Measurements from ENCODE around the gene SHPK.
"Not testable (repeated sequence)": the region's sequence is repeated elsewhere in the genome, so short reads cannot be mapped to it uniquely, and the experiment has no call there.

SHPK gene

GRCh38 chr17:3590768-3591167, 45.3 kb downstream of the SHPK start:
- in situ Hi-C loops (cut with MboI; ENCODE audit: low sequenced_read_pairs): no loop called here

DNA sequence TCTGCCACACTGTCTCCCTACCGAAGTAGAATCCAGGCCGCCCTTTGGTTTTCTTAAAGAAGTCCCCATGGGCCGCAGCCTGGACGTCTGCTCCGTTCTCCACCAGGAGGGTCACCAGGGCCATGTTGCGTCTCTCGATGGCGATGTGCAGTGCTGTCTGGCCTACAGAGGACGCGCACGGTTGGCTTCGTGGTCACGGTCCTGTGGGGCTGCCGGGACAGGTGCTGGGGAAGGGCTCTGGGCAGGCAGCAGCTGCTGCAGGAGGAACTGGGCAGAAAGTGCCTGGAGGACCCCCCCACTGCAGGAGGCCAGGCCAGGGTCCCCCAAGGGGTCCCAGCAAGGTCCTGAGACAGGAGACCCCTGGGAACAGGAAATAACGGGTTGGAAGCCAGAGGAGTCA, 45.8 kb downstream of the SHPK start:
- in situ Hi-C loops (cut with MboI; ENCODE audit: low sequenced_read_pairs): no loop called here

DNA sequence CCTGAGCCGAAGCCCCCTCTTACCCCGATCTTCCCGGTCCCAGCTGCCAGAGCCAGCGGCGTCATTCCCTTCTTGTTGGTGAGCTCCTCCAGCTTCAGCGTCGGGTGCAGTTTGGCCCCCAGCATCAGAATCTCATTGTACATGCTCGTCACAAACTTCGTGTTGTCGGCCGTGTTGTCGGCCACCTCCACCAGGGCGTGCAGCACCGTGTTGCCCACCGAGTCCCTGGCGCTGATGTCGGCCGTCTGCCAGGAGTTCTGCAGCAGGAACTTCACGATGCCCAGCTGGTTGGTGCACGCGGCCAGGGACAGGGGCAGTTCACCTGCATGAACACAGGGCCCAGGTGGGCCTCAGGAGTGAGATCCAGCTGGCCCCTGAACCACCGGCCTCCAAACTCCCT, 46.3 kb downstream of the SHPK start:
- in situ Hi-C loops (cut with MboI; ENCODE audit: low sequenced_read_pairs): no loop called here

DNA sequence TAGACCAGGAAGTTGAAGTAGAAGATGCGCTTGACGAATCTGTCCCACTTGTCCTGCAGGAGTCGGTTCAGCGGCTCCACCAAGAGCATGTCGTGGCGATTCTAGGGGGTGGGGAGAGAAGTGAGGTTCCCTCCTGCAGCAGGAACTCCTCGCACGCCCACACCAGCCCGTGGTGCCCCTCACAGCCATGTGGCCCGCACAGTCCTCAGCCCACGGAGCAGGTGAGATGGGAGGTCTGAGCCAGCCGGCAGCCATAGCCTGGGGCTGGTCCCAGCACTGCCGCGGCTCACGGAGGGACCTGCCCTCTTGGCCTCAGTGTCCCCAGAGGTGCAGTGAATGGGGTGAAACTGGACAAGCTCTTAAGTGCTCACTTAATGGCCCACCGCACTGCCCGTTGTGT, 50.2 kb downstream of the SHPK start:
- in situ Hi-C loops (cut with MboI; ENCODE audit: low sequenced_read_pairs): no loop called here

DNA sequence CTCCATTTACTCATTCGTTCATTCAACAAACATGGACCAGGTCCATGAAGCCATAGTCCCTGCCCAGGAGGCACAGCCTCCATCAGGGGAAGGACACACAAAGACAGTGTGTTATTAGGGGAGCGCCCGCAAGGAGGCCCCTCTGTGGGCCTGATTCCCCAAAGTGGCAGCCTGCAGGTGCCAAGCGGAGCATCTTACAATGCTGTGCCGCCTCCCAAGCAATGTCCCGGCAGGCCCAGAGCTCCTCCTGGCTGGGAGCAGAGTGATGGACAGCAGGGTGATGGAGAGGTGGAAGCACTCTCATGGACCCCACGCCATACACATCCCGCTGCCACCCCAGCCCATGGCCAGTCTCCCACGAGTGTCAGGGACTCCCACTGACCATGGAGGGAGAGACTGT, 52.6 kb downstream of the SHPK start:
- in situ Hi-C loops (cut with MboI; ENCODE audit: low sequenced_read_pairs): no loop called here

DNA sequence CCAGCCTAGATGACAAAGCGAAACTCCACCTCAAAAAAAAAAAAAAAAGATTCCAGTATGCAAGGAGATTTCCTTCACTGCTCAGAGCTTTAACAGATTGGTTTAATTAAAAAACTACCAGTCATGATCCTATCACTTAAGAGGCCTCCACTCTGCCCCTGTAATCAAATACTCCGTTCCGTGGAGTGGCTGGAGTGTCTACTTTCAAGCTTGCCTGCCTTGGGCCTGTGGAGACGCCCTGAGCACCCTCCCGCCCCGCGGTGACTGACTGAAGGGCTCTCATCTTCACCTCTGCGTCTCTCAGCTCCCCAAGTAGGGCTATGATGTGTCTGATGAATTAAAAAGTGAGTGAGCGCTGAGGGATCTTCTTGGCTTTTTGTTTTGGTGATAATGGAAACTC, 53.1 kb downstream of the SHPK start:
- in situ Hi-C loops (cut with MboI; ENCODE audit: low sequenced_read_pairs): no loop called here

- in situ Hi-C loops (cut with MboI; ENCODE audit: low sequenced_read_pairs): not testable (repeated sequence)
These were observed 57.4 kb downstream of the SHPK start for GRCh38 chr17:3578667-3579066.

DNA sequence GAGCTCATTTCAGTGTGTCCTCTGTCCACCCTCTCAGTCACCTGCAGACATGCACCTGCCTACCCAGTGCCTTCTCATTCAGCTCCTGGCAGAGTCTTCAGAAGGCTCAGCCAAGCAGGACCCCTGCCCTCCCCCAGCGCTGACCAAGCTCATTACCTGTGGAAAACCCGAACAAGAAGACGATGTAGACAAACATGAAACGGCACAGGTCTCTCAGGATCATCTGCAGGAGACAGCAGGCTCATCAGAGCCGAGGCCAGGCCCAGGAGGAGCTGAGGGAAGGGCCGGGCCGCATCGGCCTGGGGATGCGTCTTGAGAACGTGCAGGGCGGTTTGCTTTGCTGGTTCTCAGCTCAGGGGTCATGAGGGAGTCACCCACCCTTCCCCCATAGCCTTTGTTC, 59.1 kb downstream of the SHPK start:
- in situ Hi-C loops (cut with MboI; ENCODE audit: low sequenced_read_pairs): no loop called here

GRCh38 chr17:3575511-3575910, 60.5 kb downstream of the SHPK start:
- in situ Hi-C loops (cut with MboI; ENCODE audit: low sequenced_read_pairs): no loop called here

DNA sequence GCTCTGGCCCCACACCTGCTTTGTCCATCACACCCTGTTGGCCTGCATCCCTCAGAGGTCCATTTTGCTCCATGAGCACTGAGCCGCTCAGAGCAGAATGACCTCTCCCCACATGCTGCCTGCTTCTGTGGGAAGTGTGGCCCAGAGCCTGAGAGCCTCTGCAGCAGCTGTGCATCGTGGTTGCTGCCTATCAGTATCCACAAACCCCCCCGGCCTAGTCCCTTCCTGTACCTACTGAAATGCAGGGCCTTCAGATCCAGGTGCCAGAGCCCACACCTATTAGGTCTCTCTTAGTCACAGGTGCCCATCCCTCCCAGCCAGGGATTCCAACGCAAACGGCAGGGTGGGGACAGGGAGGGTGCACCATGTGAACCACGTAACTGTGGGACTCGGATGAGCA, 61.8 kb downstream of the SHPK start:
- in situ Hi-C loops (cut with MboI; ENCODE audit: low sequenced_read_pairs): no loop called here

DNA sequence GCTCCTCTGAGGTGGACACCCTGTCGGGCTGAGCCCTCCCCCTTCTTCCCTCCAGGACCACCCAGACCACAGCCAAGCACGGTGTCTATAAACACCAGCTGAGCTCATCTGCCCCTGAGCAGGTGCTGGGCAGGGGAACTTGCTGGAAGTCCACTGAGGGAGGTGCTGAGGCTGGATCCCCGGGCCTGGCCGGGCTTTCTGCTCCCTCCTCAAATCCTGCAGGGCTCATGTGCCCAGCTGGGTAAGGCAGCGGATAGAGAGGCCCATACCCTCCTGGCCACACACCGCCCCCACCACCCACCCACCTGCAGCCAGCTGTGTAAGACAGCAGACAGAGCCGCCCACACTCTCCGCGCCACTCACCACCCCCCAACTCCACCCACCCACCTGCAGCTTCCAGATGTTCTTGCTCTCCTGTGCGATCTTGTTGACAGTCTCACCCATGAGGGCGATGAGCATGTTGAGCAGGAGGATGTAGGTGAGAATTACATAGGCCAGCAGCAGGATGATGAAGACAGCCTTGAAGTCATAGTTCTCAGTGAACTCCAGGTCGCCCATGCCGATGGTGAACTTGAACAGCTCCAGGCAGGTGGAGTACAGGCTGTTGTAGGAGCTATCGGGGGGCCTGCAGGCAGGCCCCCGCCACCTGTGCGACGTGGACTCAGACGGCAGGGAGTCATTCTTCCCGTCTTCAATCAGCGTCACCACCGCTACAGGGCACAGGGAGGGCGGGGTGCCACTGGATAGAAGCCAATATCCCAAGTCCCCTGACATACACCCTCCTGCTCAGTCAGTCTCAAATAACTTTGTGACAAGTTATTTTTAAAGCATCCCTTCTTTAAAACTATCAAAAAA, 62.6 kb downstream of the SHPK start:
- in situ Hi-C loops (cut with MboI; ENCODE audit: low sequenced_read_pairs): no loop called here

GRCh38 chr17:3572231-3572630, 63.8 kb downstream of the SHPK start:
- in situ Hi-C loops (cut with MboI; ENCODE audit: low sequenced_read_pairs): no loop called here

DNA sequence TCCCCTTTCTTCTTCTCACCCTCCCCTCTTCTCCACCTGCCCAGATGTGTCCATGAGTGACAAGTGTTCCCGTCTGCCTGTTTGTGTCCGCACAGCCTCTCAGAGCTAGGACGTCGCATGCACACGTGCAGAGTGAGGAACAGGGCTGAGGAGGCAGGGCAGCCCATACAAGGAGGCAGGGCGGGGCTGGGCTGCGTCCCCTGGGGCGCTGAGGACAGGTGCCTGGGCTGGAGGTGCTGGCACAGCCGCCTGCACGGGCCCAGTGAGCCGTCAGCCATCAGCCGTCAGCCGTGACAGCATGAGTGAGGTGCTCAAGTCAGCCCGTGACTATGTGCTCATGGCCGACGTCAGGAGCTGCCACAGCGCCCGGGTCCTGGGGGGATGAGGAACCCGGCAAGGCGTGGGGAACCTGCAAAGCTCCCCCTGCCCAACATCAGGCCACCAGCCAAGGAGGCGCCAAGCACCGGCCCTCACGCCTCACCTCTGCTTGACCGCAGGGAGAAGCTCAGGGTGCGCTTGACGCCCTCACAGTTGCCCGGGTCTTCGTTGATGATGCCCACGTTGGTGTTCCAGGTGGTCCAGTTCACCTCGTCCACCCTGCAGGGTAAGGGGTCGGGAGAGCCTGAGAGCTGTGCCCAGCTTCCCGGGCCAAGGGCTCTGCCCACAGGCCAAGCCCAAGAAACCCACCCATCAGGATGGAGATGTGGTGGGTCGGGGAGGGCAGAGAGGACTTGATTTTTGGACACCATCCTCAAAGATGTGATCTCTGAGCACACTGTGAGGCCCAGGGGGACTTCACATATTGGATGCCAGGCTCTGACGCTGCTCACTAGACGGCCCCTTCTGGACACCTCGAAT, 64.8 kb downstream of the SHPK start:
- in situ Hi-C loops (cut with MboI; ENCODE audit: low sequenced_read_pairs): no loop called here

DNA sequence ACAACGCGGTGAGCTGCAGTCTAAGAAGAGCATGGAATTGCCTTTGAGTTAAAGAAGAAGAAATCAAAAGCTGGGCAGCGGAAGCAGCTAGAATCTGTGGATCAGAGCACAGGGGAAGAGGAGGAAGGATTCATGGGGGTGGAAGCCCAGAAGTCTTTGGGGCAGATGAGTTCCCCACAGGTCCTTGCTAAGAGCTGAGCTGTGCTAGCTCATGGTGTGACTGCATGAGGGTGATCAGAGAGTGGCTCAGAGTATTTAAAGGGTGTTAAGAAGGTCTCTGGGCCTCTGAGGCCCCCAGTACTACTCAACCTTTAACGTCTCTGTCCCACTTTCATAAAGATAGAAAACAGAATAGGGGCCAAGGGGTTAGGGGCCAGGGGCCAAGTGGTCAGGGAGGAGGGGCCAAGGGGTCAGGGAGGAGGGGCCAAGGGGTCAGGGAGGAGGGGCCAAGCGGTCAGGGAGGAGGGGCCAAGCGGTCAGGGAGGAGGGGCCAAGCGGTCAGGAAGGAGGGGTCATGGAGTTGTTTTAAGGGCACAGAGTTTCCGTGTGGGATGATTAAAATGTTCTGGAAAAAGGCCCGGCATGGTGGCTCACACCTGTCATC, 66.4 kb downstream of the SHPK start:
- in situ Hi-C loops (cut with MboI; ENCODE audit: low sequenced_read_pairs): no loop called here

DNA sequence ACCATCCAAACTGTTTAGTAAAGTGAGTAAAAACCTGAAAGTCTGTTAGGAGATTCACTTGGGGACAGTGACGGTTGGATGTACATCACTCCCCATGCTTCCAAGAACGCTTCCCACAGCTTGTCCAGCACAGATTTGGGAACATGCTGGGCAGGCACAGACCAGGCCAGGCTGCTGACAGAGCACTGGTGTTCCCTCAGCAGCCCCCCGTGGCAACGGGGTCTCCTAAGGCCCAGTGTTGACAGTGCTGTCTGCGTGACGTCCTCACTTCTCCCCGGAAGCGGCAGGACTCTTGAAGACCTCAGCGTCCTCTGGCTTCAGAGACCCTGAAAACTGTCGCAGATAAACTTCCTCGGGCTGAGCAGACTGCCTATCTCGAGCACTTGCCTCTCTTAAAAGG, 69.5 kb downstream of the SHPK start:
- in situ Hi-C loops (cut with MboI; ENCODE audit: low sequenced_read_pairs): no loop called here

DNA sequence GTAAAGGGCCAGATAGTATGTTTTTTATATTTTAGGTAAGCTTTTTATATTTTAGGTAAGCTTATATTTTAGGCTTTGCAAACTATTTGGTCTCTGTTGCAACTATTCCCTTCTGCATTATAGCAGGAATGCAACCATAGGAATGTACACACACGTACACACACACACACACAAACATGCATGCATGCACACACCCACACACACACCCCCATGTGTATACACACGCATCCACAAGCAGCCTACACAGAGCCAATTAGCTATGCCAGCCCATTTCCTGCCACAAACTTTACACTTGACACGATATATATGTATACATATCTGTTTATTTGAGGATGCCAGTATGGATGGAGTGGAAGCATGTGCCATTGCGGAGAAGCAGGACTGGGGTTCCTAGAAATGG, 70.9 kb downstream of the SHPK start:
- in situ Hi-C loops (cut with MboI; ENCODE audit: low sequenced_read_pairs): no loop called here

- in situ Hi-C loops (cut with MboI; ENCODE audit: low sequenced_read_pairs): not testable (repeated sequence)
These were observed 71.8 kb downstream of the SHPK start for GRCh38 chr17:3564241-3564640.

DNA sequence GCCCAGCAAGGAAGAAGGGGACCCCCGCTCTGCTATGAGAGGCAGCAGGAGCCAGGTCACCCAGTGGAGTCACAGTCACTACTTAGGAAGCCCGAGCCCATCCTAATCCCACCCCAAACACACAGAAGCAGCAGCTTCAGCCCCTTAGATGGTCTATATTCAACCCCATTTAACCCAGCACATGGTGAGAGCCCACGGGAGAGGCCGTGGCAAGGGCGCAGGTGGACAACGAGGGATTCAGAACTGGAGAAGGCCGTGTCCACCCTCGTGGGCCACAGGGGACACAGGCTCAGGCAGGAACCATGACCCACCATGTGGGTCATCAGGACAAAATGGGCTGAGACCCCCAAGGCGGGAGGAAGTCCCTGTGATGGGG, 76.8 kb downstream of the SHPK start:
- in situ Hi-C loops (cut with MboI; ENCODE audit: low sequenced_read_pairs): no loop called here

DNA sequence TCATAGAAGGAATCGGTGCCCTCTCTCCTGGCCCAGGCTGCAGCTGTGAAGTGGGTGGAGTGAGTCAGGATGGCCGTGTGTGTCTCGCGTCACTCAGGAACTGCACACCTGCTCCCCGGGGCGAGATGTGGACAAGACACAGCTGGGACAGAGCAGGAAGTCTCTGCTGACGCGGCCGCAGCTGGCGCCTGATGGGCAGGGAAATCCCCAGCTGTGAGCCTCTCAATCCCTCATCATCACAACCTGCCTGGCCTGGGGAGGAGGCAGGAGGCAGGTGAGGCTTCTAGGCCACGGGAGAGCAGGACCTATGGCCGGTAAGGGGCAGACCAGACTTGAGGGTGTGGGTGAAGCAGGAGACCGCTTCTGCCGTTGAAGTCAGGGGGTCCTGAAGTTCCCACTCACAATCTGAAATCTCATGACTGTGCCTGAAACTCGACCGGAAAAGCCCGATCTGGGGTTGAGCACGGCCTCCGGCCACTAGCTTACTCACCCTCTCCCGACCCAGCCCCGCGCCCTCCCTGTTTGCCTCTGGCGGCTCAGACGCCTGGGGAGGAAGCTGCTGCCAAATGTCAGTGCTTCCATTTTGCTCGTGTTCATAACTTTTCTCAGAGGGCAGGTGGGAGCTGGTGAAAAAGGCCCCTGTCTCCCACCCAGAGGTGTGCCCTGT, 77.3 kb downstream of the SHPK start:
- in situ Hi-C loops (cut with MboI; ENCODE audit: low sequenced_read_pairs): no loop called here
